Measurements from ENCODE around the gene C15orf39. TPM values are rescaled to one million over a fixed set of nuclear protein-coding genes. Genes with fewer than 3 reads are reported as not detected.

C15orf39 gene
- total and polyA plus RNA-seq, 2 of the 13 experiments (the other 11 are each of a cell fraction or from before 2014, with no cell fraction given), result 6.2 to 13.5 TPM

GRCh38 chr15:75178938-75179745 is 22.5 kb upstream of the C15orf39 start (continued):
- TF ChIP-seq ZNF670 (CRISPR knock-in tag; IDR thresholded peaks at IDR 0.05; ENCODE audit: borderline replicate concordance), result no peak
- TF ChIP-seq ZNF772 (CRISPR knock-in tag; IDR thresholded peaks at IDR 0.05), result no peak
- peak; percentile 1; the same call in 1 of the 2 replicates for TF ChIP-seq MYPOP (CRISPR knock-in tag; IDR thresholded peaks at IDR 0.05)
- TF ChIP-seq DZIP1 (CRISPR knock-in tag; IDR thresholded peaks at IDR 0.05), result 0 out of 2 replicates have a peak, but pooled peaks have one; percentile 0
- no peak for TF ChIP-seq PHB2 (IDR thresholded peaks at IDR 0.05; ENCODE audit: partially characterized antibody)
- no peak for TF ChIP-seq AGO2 (optimal IDR thresholded peaks at IDR 0.05; ENCODE audit: low read depth, low read length)
- peak; percentile 23; the same call in 1 of the 2 replicates for TF ChIP-seq RBFOX2 (IDR thresholded peaks at IDR 0.05; ENCODE audit: low read depth, low read length)
- 0 out of 2 replicates have a peak, but pooled peaks have one; percentile 13 for TF ChIP-seq HBP1 (CRISPR knock-in tag; IDR thresholded peaks at IDR 0.05; ENCODE audit: low read depth)
- TF ChIP-seq ZBTB4 (CRISPR knock-in tag; IDR thresholded peaks at IDR 0.05; ENCODE audit: borderline replicate concordance), result peak; percentile 80; the same call in 1 of the 2 replicates
- no peak for TF ChIP-seq ZNF558 (CRISPR knock-in tag; IDR thresholded peaks at IDR 0.05; ENCODE audit: borderline replicate concordance)
- no peak for TF ChIP-seq SRY (CRISPR knock-in tag; IDR thresholded peaks at IDR 0.05)
- no peak for TF ChIP-seq ATAD3A (CRISPR knock-in tag; IDR thresholded peaks at IDR 0.05)
- no peak for TF ChIP-seq ZNF263 (CRISPR knock-in tag; IDR thresholded peaks at IDR 0.05)

Data from HepG2 (cell line).